DND-41 (cell line): ENCODE results near the gene LYPD3.

Source experiments
- CTCF ChIP-seq: IDR thresholded peaks from 2 replicates; pipeline ENCODE4 v1.5.1; 2012; ENCODE audit warnings: borderline replicate concordance, low read length, moderate library complexity, mild to moderate bottlenecking; ENCODE audit not compliant: poor library complexity, severe bottlenecking; ENCODE audit errors: extremely low read depth
- EZH2 ChIP-seq: IDR thresholded peaks from 3 replicates; pipeline ENCODE4 v1.6.1; 2012; ENCODE audit warnings: borderline replicate concordance, low read depth, mild to moderate bottlenecking, moderate library complexity, low read length, inconsistent platforms; ENCODE audit not compliant: severe bottlenecking

DNA sequence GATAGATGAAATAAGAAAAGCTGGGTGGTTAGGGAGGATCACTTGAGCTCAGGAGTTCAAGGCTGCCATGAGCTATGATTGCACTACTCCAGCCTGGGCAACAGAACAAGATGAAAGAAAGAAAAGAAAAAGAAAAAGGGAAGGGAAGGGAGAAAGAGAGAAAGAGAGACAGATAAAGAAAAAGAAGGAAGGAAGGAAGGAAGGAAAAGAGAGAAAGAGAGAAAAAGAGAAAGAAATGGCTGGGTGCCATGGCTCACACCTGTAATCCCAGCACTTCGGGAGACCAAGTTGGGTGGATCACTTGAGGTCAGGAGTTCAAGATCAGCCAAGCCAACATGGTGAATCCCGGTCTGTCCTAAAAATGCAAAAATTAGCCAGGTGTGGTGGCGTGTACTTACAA, 29.6 kb downstream of the LYPD3 start:
- TF ChIP-seq EZH2 (no peak), CTCF (no peak)
